GM21423 (cell line): Measurements from ENCODE around the gene IL21R.

ENCODE experiments used
- ATAC-seq: cut with Tn5 transposase; IDR thresholded peaks from one replicate; pipeline ENCODE4 v1.9.1; 2021; ENCODE audit warnings: mild to moderate bottlenecking, moderate library complexity; ENCODE audit not compliant: unreplicated experiment

The IL21R gene

DNA sequence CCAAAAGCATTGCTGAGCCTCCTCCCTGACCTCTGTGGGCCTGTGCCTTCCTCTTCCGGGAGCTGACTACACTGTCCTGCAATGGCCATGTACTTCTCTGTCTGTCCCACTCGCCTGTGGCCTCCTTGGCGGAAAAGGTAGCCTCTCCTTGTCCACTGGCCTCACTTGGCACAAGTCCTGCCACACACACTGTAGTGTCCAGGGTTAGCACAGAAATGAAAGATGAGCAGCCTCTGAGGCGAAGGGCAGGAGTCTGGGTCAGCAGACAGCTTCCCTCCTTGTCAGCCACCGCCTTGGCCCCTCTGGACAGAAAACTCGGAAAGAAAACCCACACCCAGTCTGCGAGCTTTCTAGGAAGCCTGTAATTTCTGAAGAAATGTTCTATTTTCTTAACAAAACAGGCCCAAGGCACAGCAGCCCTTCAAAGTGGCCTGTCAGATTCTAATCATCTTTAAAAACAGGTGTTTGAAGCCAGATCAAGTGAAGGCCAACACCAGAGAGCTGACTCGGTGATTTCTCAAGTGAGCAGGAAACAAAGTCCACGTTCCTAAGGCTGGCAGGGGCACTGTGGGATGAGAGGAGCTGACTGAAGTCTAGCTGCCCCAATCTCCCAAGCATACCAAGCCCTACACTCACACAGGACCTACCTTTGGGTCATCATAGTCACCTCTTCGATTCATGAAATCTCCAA is 80.6 kb downstream of the IL21R start:
- ATAC-seq, result no peak

DNA sequence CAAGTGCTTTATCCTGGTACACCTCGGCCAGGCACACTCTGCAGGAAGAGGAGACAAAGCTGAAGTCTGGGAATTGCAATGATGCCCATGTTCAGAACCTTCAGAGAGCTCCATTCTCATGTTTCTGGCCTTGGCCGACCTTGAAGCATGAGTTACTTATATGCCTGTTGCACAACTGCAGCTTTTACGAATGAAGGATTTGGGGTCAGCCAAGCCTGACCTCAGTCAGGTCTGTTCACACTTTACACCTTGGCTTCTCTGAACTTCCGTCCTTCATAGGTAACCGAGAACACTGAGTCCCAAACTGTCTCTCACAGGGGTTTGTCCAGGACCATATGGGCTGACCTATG is 81.1 kb downstream of the IL21R start:
- ATAC-seq, result no peak

DNA sequence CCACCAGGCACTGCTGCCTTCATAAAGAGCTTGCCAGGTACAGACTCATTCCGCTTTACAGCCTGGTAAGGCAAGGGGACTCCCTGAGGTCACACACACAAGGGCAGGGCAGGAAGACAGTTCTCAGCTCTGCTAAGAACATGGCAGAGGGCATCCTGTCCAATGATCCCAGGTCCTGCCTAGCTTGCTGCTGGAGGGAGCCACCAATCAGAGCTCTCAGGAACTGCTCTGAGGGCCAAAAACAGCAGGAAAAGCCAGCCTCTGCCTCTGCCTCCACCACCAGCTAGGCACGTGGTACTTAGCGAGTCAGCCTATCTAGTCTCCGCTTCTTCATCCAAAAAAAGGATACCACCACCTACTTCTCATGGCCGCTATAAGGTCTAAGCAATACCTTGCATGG is 81.7 kb downstream of the IL21R start:
- no peak for ATAC-seq

DNA sequence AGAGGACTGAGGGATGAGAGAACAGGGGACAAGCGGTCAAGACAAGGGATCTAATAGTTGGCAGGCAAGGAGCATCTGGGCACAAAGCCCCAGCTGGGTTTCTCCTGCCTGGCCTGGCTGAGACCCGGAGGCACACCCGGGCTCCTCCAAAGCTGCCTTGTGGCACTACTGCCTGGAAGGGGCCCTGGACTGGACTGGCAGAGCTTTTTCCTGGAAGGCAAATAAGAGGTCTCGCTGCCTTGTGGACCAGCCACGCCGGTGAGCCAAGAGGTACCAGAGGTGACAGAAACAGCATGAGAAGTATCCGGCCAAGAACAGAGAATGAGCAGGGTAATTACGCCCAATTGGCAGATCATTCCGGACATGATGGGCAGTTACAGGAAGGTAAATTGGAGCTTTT is 83.2 kb downstream of the IL21R start:
- ATAC-seq, result no peak

DNA sequence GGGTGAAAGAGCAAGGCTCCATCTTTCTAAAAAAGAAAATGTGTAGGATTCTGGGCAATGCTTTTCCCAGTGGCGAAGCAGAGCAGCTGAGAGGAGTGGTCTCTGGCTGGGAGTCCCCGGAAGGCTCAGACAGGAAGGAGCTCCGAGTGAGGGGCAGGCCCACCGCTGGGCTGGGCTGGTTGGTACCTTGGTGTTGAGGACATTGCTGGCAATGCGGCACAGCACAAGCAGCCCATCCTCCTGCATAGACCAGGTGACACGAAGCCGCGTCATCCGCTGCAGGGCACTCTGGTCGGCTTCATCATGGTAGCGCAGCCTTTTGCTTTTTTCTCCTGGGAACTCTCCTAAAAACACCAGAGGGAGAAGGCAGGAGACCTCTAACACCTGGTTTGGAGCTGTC is 83.8 kb downstream of the IL21R start:
- ATAC-seq, result no peak

DNA sequence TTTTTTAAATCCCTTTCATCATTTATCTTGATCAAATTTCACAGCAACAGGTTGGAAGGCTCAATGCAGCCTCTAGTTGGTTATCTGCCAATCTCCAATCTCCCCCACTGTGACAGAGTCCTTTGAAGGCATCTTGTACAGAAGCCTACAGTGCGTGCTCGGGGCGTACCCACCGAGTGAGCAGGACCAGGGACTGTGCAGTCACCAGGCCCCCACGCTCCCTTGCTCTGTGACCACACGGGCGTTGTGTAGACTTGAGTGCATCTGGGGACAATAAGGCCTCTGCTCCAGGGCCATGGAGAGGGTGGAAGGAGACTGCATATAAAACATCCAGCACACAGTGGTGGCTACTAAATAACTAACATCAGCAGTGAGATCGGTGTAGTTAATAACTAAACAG is 84.4 kb downstream of the IL21R start:
- no peak for ATAC-seq

DNA sequence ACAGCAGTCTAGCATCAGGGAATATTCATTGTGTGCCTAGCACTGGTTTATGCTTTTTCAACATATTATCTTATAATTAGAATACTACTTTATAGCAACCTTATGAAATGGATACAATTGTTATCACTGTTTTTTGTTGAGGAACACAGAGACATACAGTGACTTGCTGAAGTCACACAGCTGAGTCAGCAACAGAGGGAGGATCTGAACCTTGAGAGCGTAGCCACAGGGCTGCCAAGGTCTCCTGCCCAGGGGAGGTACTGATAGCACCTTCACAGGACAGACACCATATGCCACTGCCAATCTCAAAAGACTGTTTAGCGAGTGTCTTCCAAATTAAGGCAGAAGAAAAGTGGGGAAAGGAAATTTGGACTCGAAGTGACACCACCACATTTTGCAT is 84.8 kb downstream of the IL21R start:
- no peak for ATAC-seq

DNA sequence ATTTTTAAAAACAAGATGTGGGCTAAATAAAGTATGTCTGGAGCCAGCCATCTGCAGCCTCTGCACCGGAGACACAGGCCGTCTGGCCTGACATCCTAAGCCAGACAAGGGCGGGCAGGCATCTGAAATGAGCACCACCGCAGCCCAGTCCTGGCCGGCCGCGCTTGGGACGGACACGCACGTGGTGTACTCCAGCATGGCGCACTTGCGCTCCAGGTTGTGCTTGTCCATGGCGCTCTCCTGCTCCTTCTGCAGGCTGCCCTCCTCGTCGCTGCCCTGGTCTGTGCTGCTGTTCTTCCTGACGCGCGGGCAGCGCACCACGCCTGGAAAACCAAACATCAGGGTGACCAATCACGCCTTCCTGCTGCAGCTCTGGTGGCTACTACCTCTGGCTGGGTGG is 87.4 kb downstream of the IL21R start:
- no peak for ATAC-seq

DNA sequence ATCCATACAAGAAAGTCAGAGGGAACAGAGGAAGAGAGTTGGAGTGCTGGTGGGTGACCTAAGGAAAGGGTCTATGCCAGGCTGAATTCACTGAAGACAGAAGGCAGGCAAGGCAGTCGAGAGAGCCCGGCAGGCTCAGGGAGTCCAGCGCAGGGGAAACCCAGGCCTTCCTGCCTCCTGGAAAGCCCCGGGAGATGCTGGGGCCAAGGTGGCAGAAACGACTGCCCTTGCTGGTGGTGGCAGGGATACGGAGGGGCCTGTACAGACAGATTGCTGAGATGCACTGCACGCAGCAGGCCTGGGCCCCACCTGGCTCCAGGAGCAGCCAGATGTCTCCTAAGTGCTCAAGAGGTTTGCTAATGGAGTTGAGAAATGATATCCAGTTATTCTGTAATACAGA is 87.9 kb downstream of the IL21R start:
- no peak for ATAC-seq

DNA sequence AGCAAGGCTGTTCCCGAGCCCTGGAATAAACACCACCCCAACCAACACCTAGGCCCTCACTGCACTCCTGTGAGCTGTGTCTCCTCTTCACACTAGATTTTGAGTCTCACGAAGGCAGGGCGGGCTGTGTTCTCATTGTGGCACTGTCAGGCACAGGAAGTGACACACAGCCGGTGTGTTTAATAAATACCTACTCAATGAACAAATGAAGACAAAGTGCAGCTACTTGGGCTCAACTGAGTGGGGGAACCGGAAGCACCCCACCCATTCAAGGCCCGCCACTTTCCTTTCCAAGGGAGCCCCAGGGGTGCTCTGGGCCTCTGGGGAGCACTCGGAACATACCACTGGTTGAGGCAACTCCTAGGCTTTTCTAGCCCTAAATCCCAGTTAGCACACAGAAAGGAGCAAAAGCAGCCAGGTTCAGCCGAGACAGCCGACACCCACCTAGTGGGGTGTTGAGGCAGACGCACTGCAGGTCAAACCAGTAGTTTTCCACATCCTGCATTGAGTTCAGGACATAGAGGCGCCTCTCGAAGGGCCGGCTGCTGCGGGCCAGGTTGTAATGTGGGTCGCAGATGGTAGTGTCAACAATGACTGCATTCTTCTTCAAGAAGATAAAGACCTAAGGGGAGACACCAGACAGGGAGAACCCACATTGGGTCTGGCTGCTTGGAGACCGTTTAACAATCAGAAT is 90.1 kb downstream of the IL21R start:
- ATAC-seq, result no peak

DNA sequence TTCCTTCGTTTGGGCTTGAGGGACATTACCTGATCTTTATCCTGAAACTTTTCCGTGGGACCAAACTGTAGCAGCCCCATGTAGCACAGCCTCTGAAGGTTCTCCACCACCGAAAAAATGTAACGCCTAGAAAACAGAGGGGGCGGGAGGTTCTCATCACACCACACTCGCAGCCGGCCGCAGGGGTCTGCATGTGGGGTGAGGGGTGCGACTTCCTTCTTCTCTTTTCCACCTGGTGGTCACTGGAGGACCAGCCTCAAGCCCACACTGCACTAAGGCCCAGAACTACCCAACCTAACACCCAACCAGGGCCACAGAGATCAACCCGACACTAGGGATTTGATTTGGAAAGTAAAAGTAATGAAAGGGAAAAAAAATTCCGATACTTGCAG is 90.6 kb downstream of the IL21R start:
- ATAC-seq, result no peak

DNA sequence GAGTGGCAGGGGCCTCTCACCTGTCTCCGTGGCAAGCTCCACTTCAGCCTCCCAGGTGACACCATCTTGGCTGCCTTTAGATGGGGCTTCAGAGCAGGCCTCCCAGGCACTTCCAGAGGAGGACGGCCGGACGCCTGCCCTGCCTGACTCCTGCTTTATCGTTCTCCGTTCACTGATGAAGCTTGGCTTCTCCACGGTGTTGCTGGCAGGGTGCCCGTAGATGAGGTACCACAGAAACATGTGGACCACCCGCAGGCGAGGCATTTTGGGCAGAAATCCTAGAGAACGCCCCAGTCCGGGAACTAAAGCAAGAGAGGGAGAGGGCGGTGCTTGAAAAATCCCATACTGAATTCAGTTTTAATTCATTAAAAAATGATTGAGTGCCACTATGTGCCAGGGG is 93.2 kb downstream of the IL21R start:
- ATAC-seq, result no peak

DNA sequence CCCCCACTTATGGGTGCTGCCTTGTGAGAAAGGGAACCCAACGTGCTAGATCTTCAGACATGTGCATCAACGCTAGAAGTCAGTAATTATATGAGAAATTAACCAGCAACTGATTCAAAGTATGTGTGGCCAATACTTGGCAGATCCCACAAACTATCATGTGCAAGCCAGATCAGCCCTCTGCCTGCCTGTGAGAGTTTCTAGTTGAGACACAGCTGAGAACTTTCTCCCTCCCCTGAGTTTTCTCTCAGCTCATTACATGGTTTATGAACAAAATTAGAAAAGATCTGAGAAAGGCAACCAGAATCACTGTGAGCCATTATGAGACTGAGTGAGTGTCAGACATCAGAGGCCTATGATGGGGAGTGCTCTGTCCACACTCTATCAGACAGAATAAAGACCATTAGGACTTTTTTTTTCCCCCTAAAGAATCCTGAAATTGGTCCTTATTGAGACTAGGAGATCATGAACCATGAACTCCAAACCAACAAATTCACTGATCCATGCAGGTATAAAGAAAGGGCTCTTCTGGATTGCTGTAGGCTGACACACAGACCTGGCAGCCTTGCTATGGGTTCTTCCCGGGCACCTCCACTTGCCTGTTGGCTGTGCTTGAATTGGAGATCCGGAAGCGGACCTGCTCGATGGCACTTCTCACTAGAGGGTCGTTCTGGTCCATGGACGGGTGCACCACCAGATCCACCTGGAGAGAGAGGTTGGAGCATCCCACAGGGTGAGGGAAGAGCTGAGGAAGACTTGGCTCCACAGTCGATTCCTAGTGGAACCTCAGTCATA is 96.3 kb downstream of the IL21R start:
- ATAC-seq, result no peak

DNA sequence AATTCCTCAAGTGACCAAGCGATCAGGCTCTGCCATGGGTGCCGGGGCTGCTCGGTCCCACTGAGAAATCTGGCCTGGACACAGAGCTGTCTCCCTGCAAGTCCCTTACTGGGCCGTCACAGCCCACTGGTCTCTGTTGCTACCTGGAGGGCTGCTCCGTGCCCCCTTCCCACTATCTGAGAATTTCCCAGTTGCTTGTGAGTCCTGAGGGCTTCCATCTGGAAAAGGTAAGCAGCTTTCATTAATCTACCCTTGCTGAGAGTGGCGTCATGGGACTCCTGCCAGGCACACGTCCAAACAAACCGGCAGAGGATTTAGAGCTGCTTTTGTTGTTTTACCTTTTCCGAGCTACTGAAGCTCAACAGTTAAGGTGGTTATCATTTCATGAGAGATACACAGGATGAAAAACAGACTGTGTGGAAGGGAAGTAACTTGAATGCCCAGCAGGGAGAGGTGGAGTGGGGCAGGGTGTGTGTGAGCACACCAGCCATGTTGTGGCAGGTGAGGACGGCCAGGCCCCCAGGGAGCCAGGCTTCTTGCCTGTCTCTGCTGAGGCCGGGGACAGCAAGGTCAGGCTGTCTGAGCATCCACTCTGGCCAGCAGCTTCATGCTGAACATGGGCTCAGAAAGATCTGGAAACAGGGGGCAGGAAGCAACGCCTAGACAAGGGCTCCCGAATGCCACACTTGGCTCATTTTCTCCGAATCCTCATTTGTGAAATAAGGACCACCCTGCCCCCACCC is 97.1 kb downstream of the IL21R start:
- ATAC-seq, result no peak

DNA sequence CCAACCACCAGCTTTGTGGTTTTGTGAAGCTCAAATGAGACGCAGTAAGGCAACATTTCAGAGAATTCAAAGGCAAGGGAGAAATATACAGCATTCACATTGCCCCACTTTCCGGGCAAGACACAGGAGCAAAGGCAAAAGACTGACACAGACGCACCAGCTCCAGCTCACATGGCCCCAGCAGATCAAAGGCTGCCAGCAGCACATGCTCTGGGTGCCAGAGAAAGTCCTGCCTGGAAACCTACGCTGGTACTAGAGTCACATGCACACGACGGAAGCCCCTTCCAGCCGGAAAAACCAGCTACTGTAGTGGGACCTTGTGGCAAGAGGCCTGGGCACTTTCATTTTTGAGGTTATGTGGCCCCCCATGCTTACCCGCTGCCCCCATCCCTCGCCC is 97.7 kb downstream of the IL21R start:
- ATAC-seq, result no peak

DNA sequence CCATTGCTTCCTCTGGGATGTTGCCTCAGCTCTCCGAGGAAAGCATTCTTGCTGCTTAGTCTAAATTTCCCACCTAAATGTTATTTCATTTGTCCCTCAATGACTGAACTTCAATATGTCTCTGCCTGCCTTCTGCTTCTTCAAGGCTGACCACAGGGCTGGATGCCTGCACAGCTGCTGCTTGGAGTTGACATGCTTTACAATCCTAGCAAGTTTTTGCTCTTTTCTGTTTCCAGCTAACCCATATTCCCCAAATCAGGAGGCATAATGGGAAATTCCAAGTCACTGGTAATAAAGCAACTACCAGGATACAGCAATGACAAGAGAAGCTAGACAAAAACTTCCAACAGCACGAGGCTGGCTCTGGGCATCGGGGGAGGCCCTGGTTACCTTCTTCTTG is 98.8 kb downstream of the IL21R start:
- ATAC-seq, result no peak
